GM03348 (cell line): ENCODE data around the gene KDM4C.

Source experiments
- DNase-seq: peaks from one replicate; pipeline ENCODE4 v3.0.0; 2012; ENCODE audit warnings: low spot score

KDM4C gene

DNA sequence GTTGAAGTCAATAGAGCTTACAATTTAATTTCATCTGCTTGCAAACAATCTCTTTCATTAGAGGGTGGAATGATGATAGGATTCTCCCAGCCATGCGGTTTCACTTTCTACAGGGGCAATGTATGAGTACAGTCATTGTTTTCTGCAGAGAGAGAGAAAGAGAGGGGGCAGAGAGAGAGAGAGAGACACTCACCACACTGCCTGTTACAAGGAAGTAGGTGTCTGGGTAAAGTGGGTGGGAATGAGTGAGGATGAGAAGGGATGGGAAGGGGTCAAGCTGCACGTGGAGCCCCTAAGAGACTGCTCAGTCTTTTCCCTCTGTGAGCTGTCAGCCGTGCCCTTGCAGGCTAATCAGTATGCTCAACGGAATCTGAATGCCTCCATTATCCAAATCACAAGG, 454.3 kb downstream of the KDM4C start:
- DNase-seq: no peak

DNA sequence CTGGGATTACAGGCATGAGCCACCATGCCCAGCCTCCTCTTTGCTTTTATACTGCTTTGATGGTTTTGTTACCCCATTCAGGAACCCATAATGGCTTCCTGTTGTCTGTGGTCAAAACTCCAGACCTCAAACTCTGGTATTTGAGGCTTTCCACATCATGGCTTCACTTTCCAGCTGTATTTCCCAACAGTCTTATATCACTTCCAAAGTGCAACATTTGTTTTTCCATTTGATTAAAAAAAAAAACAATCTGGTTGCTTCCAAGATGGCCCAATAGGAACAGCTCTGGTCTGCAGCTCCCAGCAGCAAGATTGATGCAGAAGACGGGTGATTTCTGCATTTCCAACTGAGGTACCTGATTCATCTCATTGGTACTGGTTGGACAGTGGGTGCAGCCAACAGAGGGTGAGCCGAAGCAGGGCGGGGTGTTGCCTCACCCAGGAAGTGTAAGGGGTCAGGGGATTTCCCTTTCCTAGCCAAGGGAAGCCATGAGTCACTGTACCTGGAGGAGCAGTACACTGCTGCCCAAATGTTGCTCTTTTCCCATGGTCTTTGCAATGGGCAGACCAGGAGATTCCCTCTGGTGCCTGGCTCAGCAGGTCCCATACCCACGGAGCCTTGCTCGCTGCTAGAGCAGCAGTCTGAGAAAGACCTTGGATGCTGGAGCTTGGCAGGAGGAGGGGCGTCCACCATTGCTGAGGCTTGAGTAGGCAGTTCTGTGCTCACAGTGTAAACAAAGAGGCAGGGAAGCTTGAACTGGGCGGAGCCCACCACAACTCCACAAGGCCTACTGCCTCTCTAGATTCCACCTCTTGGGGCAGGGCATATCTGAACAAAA, 458.4 kb downstream of the KDM4C start:
- DNase-seq: peak; percentile 25

DNA sequence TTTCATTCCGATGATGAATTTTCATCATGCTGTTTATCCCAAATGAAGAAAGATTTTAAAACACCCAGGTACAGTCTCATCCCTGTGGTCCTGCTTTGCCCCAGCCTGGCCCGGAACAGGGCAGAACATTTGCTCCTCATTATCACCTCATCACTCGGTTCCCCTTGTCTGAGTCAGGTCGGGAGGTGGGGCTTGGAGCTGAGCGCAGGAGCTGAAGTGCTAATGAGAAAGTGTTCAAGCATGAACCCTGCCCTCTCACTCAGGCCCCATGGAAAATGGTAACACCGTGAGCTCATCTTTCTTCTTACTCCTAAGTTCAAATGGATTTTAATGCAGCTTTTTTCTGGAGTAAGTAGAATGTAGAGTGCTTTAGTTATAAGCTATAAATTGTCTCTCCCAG, 466.2 kb downstream of the KDM4C start:
- no peak for DNase-seq
